Measurements from ENCODE around the gene GPX4.
A peak's percentile ranks its signal among the peaks of the same experiment; 100 is the strongest.
"Not testable (repeated sequence)": the region's sequence is repeated elsewhere in the genome, so short reads cannot be mapped to it uniquely, and the experiment has no call there.

Gene GPX4

GRCh38 chr19:1115646-1116420 is 12.0 kb downstream of the GPX4 start:
- no peak for DNase-seq

- DNase-seq: no peak
Measured at GRCh38 chr19:1116726-1117581, 13.2 kb downstream of the GPX4 start.

GRCh38 chr19:1117654-1118053 is 13.9 kb downstream of the GPX4 start:
- DNase-seq: no peak

- DNase-seq: no peak
Measured at GRCh38 chr19:1118999-1119398, 15.2 kb downstream of the GPX4 start.

- no peak for DNase-seq
Measured at GRCh38 chr19:1119475-1120217, 15.9 kb downstream of the GPX4 start.

GRCh38 chr19:1121395-1121794 is 17.6 kb downstream of the GPX4 start:
- no peak for DNase-seq

GRCh38 chr19:1122021-1122971 is 18.5 kb downstream of the GPX4 start:
- no peak for DNase-seq

GRCh38 chr19:1122972-1123363 is 19.2 kb downstream of the GPX4 start:
- peak; percentile 80 to 92 (median 84) for DNase-seq

- DNase-seq: no peak
Measured at GRCh38 chr19:1123381-1123780, 19.6 kb downstream of the GPX4 start.

GRCh38 chr19:1123885-1124677 is 20.3 kb downstream of the GPX4 start:
- no peak for DNase-seq

- peak in 1 of 3 donors; percentile 38 for DNase-seq
Measured at GRCh38 chr19:1125601-1126467, 22.0 kb downstream of the GPX4 start.

- DNase-seq: no peak
Measured at GRCh38 chr19:1126984-1127760, 23.4 kb downstream of the GPX4 start.

- no peak for DNase-seq
Measured at GRCh38 chr19:1128106-1128505, 24.3 kb downstream of the GPX4 start.

- not testable (repeated sequence) for DNase-seq
Measured at GRCh38 chr19:1129084-1129483, 25.3 kb downstream of the GPX4 start.

GRCh38 chr19:1129535-1129934 is 25.7 kb downstream of the GPX4 start:
- no peak for DNase-seq

- DNase-seq: peak in 1 of 3 donors; percentile 33
Measured at GRCh38 chr19:1130771-1131717, 27.2 kb downstream of the GPX4 start.

GRCh38 chr19:1131718-1132551 is 28.1 kb downstream of the GPX4 start:
- DNase-seq: peak; percentile 98 to 99 (median 99)
